GM18526 (cell line): ENCODE measurements around the gene ZPLD1.

Source experiments
- POLR2A ChIP-seq: IDR thresholded peaks from 3 replicates; pipeline ENCODE4 v1.6.1; 2011; ENCODE audit not compliant: insufficient read length; ENCODE audit errors: extremely low read depth

The ZPLD1 gene

GRCh38 chr3:102434715-102435114 is at the start of gene ZPLD1:
Gene ZPLD1 (plus strand): TSS chr3:102435015. CDS start chr3:102438488, 3,473 bp downstream.
- TF ChIP-seq POLR2A = no peak

DNA sequence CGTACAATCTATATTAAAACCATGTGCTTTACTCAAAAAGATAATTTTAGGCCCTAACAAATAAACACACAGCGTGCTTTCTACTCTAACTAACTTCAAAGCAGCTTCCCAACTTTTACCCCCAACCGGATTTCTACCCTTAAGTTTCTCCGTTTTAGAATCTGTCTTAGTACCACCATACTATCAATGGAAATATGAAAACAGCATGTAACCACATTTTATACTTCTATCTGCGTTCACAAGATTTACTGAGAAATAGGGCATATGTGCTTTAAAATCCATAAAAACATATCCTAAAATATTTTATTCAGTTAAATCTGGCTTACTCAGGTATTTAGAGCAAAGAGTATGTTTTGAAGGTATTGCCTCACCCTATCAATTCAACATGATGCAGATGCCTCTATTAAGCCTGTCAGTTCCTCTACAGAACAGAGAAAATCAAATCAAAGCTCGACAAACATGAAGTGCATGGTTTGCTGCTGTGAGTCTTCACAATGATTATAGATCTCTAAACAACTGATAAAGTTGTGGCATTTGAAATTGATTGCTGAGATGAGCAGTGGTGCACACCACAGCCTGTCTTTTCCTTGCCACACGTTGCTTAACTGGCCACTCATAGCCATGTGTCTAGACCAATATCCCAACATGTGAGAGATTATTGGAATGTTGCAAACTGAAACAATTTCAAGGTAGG is 44.5 kb upstream of the ZPLD1 start:
- no peak for TF ChIP-seq POLR2A

- no peak for TF ChIP-seq POLR2A
Measured at GRCh38 chr3:102390916-102391315, 43.9 kb upstream of the ZPLD1 start.

DNA sequence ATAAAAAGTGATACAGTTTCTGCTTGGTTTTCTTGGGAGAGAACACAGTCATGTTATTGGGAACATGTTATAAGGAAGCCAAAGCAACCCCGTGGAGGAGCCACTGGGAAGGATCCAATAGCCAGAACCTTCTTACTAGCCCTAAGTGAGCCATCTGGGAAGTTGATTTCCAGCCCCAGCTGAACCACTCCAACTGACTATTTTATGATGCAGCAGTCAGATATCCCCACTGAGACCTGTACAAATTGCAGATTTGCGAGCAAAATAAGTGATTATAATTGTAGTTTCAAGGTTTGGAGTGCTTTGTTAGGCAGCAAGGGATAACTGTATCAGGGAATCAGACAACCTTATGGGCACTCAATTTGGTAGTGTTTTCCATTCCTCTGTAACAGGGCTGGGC is 43.3 kb upstream of the ZPLD1 start:
- TF ChIP-seq POLR2A = no peak

DNA sequence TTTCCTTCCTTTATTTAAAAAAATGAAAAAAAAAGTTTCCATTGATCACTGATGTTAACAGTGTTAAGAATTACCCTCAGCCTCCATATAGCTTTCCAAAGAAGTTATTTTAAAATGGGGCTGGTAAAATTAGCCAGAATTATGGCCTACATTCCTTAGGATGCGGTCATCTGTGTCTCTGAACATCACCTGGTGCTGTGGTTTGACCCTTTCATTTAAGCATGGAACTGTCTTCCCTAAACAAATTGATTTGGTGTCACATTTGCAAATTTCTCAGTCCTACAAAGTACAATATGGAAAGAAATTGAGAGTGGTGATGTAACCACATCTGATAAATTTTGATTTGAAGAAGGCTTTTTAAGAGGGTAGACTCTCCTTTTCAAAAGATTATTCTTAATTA is 40.3 kb upstream of the ZPLD1 start:
- TF ChIP-seq POLR2A = no peak

- no peak for TF ChIP-seq POLR2A
Measured at GRCh38 chr3:102398176-102398575, 36.6 kb upstream of the ZPLD1 start.

DNA sequence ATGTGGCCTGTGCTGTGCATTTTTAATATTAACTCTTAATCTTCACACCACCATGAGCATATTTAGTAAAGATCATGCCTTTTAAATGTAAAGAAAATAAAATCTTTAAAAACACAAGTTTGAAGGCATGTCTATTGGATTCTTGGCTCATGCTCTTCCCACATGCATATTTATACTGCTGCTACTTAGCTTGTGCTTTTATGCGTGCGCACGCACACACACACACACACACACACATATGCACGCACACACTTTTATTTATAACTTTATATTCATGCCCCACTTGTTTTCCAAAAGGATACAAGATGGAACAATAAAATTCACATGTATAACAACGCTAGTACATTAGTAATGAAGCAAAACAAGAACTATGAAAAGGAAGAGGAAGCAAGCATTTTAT is 36.1 kb upstream of the ZPLD1 start:
- no peak for TF ChIP-seq POLR2A

GRCh38 chr3:102400142-102400541 is 34.7 kb upstream of the ZPLD1 start:
- TF ChIP-seq POLR2A = no peak

DNA sequence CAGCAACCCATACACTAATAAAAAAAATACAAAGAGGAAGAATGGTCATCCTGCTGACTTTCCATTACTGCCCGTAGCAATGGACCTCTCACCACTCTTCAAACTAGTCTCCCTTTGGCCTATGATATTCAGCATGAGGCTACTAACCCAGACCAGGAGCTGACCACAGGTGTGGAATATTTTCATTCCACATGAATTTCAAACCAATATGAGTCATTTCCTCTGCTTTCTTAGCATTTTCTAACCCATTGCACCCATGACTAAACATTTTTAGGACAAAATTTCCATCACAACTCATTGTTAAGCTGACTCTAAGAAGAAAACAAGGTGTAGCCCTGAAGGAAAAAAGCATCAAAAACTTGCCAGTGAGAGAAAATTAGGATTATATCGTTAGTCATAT is 34.0 kb upstream of the ZPLD1 start:
- TF ChIP-seq POLR2A = no peak

- TF ChIP-seq POLR2A = no peak
Measured at GRCh38 chr3:102410616-102411015, 24.2 kb upstream of the ZPLD1 start.

GRCh38 chr3:102415553-102415952 is 19.3 kb upstream of the ZPLD1 start:
- TF ChIP-seq POLR2A = no peak

GRCh38 chr3:102419786-102420185 is 15.0 kb upstream of the ZPLD1 start:
- no peak for TF ChIP-seq POLR2A

DNA sequence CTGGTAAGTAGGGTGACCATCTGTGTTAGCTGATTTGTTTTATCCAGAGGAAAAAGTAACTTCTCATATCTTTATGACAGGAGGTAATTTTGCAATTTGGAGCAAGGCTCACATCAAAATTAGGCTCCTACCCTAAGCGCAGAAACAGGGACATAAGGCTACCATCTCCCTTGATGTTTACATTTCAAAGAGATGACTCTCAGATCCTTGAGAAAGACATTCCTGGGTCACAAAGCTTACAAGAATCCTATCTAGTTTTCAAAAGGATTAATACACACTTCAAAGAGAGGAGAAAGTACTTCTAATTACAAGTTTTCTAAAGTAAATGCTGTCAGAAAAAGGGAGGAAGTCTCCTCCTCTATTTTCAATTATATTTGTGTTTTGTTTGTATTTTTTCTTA is 7.0 kb downstream of the ZPLD1 start:
- TF ChIP-seq POLR2A = no peak

GRCh38 chr3:102443021-102443420 is 8.2 kb downstream of the ZPLD1 start:
- no peak for TF ChIP-seq POLR2A

DNA sequence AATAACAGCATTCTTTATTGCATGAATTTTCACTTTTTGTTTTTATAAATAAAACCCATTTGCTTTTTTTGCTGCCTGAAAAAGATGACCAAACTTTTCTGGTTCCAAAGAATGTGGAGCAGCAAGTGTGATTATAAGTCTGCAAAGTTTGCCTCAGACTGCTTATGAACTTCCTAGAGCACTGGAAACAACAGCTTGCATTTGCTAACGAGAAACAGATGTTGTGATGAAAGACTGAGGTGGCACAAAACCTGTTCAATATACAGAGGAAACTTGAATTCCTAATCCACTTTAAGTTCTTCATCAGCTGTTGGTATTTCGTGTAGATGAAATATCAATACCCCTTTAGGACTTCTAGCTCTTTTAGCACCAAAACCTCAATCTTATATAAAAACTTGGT is 9.3 kb downstream of the ZPLD1 start:
- TF ChIP-seq POLR2A = no peak

- TF ChIP-seq POLR2A = no peak
Measured at GRCh38 chr3:102447272-102447671, 12.5 kb downstream of the ZPLD1 start.

GRCh38 chr3:102449341-102449740 is 14.5 kb downstream of the ZPLD1 start:
- TF ChIP-seq POLR2A = no peak
